ENCODE measurements around the gene UBE2D2.

UBE2D2 gene

DNA sequence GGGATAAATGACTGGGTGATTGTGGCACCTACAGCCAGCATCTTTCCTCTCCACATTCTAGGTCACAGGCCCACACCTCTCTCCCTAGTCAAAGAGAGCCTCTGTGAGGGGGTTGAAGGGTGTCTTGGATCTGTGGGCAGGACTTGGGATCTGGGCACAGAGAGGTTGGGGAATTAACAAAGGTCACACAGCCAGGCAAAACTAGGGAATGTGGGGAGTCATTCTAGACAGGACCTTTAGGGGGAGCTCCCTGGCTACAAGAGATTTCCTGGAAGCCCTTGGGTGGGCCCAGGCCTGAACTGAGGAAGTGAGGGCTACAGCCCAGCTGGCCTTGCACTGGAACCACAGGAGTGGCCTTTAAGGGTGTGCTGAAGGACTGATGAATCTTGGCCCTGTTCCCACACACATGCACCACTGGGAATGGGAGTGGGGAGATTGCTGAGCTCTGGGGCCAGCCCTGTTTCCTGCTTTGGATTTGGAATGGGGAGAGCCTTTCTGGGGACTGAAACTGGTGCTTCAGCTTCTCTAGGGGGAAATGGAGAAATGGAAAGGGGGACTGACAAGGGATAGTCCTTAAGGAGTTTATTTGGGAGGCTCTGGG lies 74.6 kb downstream of the UBE2D2 start:
- no peak for DNase-seq (ENCODE audit: low read depth in 2 of 2)

DNA sequence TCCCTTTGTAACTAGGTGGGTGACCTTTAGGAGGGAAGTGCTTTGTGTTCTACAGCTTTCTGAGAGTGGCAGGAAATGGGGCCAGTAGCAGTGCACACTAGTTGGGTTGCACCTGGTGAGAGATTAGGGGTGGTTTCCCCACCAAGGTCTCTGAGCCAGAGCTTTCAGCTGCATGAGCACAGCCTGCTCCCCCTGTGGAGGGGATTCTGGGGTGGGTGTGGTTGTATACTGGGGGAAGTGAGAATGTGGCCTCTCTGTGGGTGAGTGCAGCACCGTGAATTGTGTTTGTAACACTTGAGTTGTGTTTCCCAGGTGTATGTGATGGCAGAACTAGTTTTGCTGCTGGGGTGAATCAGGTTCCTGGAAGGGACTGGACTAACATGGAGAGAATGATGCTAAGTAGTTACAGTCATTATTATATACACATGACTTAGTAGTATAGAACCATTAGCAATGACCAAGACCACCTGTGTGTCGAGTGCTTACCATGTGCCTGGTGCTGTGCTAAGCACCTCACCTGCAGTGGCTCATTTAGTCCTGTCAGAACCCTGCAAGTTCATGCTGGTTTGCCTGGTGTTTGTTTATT lies 75.2 kb downstream of the UBE2D2 start:
- peak in 1 of 2 donors; percentile 44 for DNase-seq (ENCODE audit: low read depth in 2 of 2)

GRCh38 chr5:139636975-139637408 lies 75.9 kb downstream of the UBE2D2 start:
- no peak for DNase-seq (ENCODE audit: low read depth in 2 of 2)

DNA sequence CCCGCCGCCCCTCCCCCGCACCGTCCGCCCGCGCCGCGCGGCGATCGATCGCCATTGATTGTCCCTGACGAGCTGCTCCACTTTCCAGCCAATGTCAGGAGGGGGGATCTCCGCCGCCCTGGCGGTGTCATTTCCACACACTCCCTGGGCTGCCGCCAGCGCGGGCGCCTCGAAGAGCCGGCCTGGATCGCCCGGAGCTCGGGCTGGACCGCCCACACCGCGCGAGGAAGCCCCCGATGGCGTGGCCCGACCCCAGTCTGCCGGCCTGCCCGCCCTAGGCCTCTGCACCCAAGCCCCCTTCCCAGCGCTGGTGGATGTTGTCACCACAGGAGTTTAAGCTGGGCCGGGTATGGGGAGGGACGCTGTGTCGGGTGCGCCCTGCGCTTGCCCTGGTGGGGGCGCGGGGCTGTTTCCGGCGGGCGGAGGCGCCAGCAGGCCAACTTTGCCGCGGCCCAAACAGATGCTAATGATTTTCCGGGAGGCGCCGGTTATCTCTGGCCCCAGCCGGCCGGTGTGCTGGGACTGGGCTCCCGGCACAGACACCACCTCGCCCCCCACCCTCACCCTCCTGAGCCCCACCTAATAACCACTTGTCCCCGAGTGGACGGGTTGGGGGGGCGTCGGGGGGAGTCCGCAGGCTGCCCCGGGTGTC lies 76.4 kb downstream of the UBE2D2 start:
- no peak for DNase-seq (ENCODE audit: low read depth in 2 of 2)

DNA sequence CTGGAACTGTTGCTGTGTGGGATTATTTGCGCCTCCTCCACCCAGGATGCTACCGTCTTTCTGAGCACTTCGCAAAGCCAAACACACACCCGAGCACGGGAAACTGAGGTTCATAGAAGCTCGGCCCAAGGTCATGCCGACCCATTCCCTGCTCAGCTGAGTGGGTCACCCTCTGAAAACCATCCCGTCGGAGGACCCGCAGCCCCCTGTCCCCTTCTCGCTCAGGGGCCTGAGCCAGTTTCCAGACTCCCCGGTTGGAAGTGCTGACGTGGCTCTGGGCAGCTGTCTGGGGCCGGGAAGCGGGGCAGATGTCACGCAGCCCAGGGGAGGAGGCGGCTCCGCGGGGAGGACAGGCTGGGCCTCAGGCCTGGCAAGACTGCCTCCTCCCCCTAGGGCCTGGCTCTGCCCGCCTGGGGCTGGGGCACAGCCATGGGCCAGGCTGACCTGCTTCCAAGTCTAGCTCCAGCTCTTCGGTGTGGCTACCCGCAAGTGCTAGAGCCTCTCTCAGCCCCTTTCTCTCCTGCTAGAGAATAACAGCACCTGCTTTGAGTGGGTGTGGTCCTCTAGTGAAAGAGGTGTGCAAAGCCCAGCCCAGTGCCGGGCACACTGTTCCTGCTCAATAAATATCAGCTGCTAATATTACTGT lies 77.1 kb downstream of the UBE2D2 start:
- no peak for DNase-seq (ENCODE audit: low read depth in 2 of 2)

DNA sequence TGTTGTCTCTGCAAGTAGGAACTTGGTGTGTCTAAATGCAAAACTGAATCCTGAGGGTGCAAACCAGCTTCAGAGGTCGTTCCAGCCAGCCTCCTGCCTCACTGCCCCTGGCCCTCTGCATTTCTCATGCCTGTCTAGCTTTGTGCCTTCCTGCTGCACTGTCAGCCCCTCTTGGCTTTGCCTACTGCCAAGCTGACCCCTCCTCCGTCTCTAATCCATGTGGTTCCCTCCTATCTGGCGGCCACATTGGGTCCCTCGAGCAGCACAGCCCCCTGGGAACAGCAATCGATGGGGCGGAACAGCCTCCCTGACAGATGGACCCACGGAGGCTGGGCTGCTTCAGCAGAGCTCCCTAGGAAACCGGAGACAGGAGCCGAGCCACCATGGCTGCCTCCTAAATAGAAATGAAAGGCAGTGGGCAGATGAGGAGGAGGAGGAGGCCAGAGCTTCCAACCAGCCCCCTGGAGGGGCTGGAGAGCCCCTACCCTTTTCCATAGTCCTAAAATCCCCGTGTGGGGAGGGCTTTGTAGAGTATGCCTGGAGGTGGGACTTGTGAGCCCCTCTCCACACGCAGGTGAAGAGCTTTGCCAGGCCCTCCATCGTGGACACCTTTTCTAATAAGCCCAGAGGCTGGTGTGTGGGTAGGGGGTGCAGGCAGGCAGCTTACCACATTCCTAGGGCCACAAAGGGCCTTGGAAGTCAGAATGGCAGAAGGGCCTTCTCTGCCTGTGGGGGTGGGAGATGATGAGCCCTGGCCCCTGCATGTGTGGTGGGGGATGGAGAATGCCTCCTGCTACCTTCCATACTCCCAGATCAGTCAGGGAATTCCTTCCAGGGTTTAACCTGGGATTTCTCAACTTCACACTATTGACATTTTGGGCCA lies 77.8 kb downstream of the UBE2D2 start:
- DNase-seq (ENCODE audit: low read depth in 2 of 2) = no peak

DNA sequence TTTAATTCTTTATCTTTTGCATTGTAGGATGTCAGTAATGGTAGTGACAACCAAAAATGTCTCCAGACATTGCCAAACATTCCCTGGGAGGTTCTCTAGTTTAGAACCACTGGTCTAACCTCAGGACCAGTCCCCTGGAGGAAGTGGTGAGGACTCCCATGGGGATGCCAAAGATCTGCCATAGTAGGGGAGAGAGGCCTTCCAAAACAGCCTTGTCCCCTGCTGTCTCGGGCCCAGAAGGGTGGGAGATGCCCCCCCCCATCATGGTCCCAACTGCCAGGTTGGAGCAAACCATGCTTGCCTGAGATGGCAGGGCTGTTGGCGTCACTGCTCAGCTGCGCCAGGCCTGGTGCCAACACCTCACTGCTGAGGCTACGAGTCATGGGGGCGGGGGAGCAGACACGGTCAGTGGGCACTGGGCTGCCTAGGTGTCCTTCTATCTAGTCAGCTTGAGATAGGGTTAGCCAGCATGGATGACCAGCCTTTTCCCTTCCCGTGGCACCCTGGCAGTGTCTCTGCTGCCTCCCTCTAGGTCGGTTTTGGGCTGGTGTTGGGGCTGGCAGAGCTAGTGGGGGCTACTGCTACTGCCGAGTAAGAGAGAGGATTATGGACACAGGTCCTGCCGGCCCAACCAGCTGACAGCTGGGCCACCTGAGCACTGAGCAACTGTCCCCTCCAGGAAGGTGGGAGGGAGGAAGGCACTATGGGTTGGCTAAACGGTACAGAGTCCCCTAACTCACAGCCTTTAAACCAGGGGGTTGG lies 78.7 kb downstream of the UBE2D2 start:
- DNase-seq (ENCODE audit: low read depth in 2 of 2) = no peak

- no peak for DNase-seq (ENCODE audit: low read depth in 2 of 2)
Measured at GRCh38 chr5:139640421-139641115, 79.4 kb downstream of the UBE2D2 start.

DNA sequence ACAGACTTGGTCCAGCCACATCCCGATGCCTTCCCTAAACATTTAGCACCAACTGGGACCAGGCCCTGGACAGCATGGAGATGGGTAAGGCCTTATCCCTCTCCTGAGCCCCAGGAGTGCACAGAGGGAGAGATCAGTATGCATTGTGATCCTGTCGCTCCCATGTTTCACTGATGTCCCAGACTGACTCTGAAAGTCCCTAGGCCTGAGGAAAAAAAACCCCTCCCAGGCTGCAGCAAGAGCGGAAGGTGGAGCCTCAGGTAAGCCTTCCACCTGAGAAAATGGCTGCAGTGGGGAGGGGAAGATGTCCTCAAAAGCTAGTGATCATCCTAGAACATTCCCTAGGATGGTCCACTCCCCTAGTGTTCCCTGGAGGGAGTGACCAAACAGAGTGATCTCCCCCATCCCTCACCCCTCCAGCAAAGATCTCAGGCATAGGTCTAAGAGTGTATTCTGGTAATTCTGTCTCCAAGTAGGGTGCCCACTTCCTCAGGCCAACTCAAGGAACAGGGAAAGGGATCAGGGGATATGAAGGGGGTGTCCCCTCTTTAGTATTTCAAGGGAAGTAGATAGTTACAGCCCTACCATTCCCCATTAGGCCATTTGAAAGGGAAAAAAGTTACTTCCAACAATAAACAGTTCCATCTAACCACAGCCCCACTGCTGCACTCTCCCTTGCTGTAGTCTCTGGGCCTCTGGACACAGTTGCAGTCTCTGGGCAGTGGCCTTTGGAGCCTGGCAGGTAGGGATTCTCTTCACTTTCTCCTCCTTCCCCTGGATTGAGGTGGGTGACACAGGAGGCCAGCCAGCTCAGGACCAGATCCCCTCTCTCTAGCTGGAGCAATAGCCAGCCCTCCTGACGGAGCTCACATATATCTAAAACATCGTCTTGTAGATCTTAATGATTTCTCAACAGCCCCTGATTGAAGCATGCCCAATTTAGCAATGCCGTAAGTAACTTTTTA lies 80.3 kb downstream of the UBE2D2 start:
- no peak for DNase-seq (ENCODE audit: low read depth in 2 of 2)

DNA sequence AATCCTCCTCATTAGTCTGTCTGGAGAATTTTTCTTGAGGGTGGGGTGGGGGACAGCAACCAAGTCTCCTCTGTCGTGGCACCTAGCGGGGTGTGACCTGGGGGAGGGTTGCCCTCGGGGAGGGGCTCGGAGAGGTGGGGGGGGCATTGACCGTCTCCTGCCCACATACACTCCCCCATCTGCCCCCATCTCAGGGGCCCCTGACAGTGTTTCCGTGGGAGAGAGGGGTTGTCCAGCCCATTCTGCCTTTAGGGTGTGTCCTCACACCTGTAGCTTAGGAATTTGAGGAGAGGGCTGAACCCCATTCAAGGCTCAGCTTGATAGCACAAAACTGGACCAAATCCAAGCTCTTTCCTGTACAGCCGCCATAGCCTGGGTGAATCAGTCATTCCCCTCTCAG lies 81.1 kb downstream of the UBE2D2 start:
- no peak for DNase-seq (ENCODE audit: low read depth in 2 of 2)

GRCh38 chr5:139642891-139643871 lies 82.0 kb downstream of the UBE2D2 start:
- no peak for DNase-seq (ENCODE audit: low read depth in 2 of 2)

DNA sequence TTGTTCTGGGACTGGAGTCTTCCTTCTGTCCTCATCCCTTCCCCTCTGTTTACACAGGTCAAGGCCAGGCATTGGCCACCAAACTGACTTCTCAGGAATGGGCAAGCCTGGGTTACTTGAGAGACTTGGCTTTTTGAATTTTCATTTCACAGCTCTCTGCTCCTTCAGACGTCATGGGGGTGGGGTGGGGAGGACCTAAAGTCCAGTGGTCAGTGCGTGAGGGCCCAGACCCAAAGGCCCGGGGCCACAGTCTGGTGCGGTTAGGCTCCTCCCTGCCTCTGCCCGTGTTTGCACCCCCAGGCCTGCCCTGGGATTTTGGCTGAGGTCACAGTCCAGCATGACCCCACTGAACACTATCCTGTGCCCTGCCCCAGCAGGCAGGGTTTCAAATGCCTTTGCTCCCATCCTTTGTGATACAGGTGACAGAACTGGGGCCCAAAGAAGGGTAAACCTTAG lies 82.9 kb downstream of the UBE2D2 start:
- DNase-seq (ENCODE audit: low read depth in 2 of 2) = no peak

DNA sequence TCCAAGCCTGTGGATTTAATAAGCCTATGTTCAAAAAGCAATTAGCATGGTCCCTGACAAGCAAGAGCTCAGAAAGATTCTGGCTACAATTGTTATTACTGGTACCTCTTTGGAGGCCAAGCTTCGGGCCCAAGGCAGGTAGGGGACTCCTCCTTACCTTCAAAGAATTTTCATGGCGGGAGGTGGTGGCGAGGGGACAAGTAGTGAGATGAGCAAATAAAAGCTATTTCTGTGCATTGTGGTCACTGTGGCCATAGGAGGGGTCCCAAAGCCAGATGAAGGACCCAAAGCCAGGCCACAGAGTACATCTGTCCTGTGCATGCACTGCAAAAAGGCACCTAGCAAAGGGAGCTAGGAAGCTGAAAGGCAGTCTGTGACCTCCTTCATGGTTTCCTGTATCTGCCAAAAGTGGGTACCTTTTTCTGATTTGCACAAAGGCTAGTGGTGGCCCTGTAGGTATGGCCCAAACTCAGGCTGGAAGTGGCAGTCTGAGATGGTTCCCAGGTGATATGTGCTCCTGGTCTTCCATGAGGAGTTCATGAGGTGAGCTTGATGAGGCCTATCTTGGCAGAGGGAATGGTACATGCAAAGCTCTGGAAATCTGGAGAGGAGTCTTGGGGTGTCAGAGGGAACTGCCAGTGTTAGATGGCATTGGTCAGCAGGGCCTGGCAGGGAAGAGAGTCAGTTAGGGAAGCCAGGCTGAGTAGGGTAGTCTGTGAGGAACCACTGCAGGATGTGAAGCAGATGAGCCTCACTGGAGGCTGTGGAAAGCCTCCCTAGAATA lies 83.7 kb downstream of the UBE2D2 start:
- DNase-seq (ENCODE audit: low read depth in 2 of 2) = no peak

DNA sequence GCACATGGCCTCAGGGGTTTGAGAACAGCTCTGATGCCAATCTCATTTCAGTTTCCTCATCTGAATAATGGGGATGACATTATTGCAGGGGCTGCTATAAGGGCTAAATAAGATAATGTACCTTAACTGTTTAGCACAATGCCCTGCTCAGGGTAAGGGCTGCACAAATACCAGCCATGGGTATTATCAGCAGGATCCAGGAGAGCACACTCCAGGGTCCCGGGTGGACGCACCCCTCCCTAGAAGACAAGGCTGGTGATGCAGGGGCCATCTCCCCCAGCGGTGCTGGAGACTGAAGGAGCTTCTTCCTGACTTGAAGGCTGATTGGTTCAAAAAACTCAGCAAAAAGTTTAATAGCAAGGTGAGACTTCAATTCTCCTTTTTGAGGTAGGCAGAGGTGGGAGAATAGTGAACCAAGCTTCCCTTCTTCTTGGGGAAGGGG lies 84.3 kb downstream of the UBE2D2 start:
- DNase-seq (ENCODE audit: low read depth in 2 of 2) = no peak

- no peak for DNase-seq (ENCODE audit: low read depth in 2 of 2)
Measured at GRCh38 chr5:139646111-139646510, 85.0 kb downstream of the UBE2D2 start.

GRCh38 chr5:139646912-139647505 lies 85.9 kb downstream of the UBE2D2 start:
- no peak for DNase-seq (ENCODE audit: low read depth in 2 of 2)
